Progenitor cell of endocrine pancreas (in vitro differentiated cells): ENCODE measurements around the gene IGFALS. TPM values are rescaled to one million over a fixed set of nuclear protein-coding genes. Genes with fewer than 3 reads are reported as not detected.

Experiments
- DNase-seq: peaks from one replicate; pipeline ENCODE4 v3.0.0; 2021; ENCODE audit warnings: low spot score; ENCODE audit not compliant: unreplicated experiment
- H3K27ac Mint-ChIP-seq: 2 replicates; pipeline ENCODE4 v1.8.0; 2021; ENCODE audit warnings: mild to moderate bottlenecking, moderate library complexity, mixed read lengths
- H3K27me3 Mint-ChIP-seq: 2 replicates; pipeline ENCODE4 v1.8.0; 2021; ENCODE audit warnings: mixed read lengths
- H3K36me3 Mint-ChIP-seq: 2 replicates; pipeline ENCODE4 v1.8.0; 2022; ENCODE audit warnings: mixed read lengths; ENCODE audit not compliant: insufficient read depth
- H3K4me1 Mint-ChIP-seq: 2 replicates; pipeline ENCODE4 v1.8.0; 2021; ENCODE audit warnings: low read depth, mixed read lengths
- H3K4me3 Mint-ChIP-seq: 2 replicates; pipeline ENCODE4 v1.8.0; 2021; ENCODE audit warnings: low read depth, mild to moderate bottlenecking, moderate library complexity, mixed read lengths
- H3K9me3 Mint-ChIP-seq: 2 replicates; pipeline ENCODE4 v1.8.0; 2021; ENCODE audit warnings: low read depth, mixed read lengths
- CTCF ChIP-seq: fragments of 200-600 bp; sonication (generic); IDR thresholded peaks from one replicate; pipeline ENCODE4 v1.5.0; 2021; ENCODE audit warnings: antibody characterized with exemption, mild to moderate bottlenecking; ENCODE audit not compliant: unreplicated experiment
- total RNA-seq: library from RNA; stranded (reverse); gene quantifications from 2 replicates; pipeline ENCODE4 v1.2.1, GENCODE V29; 2021

Gene IGFALS
- total RNA-seq, 1 donor from 2014 or later, result 1.2 TPM

- Mint-ChIP-seq H3K27me3 (no peaks in the 10 kb centered on the region), H3K27ac (no peak overlapping the region), H3K36me3 (peaks cover 2% of the 10 kb centered on the region), H3K4me1 (no peaks in the 10 kb centered on the region), H3K9me3 (no peaks in the 10 kb centered on the region), H3K4me3 (no peak overlapping the region)
- DNase-seq, result no peak
- TF ChIP-seq CTCF, result no peak
Observed at GRCh38 chr16:1764971-1765370, 28.5 kb downstream of the IGFALS start.

- no peaks in the 10 kb centered on the region for H3K27me3 Mint-ChIP-seq
- peaks cover 3% of the 10 kb centered on the region for H3K36me3 Mint-ChIP-seq
- H3K9me3 Mint-ChIP-seq, result no peaks in the 10 kb centered on the region
- peak; percentile 58 for TF ChIP-seq CTCF
- no peak overlapping the region for H3K4me3 Mint-ChIP-seq
- no peak overlapping the region for H3K27ac Mint-ChIP-seq
- no peaks in the 10 kb centered on the region for H3K4me1 Mint-ChIP-seq
- no peak for DNase-seq
Observed at GRCh38 chr16:1763521-1764511, 29.7 kb downstream of the IGFALS start.

- peaks cover 1% of the 10 kb centered on the region for H3K4me1 Mint-ChIP-seq
- no peak overlapping the region for H3K27ac Mint-ChIP-seq
- H3K4me3 Mint-ChIP-seq, result no peak overlapping the region
- no peak for TF ChIP-seq CTCF
- no peaks in the 10 kb centered on the region for H3K27me3 Mint-ChIP-seq
- H3K9me3 Mint-ChIP-seq, result no peaks in the 10 kb centered on the region
- no peak for DNase-seq
- peaks cover 2% of the 10 kb centered on the region for H3K36me3 Mint-ChIP-seq
Observed at GRCh38 chr16:1762879-1763520, 30.5 kb downstream of the IGFALS start.

GRCh38 chr16:1762196-1762878, 31.2 kb downstream of the IGFALS start:
- Mint-ChIP-seq H3K27me3 (no peaks in the 10 kb centered on the region), H3K27ac (no peak overlapping the region), H3K36me3 (peaks cover 2% of the 10 kb centered on the region), H3K4me3 (no peak overlapping the region), H3K9me3 (no peaks in the 10 kb centered on the region), H3K4me1 (peaks cover 3% of the 10 kb centered on the region)
- no peak for DNase-seq
- no peak for TF ChIP-seq CTCF

- Mint-ChIP-seq H3K36me3 (peaks cover 2% of the 10 kb centered on the region), H3K27ac (no peak overlapping the region), H3K4me1 (peaks cover 5% of the 10 kb centered on the region), H3K27me3 (no peaks in the 10 kb centered on the region), H3K9me3 (no peaks in the 10 kb centered on the region), H3K4me3 (no peak overlapping the region)
- no peak for DNase-seq
- TF ChIP-seq CTCF, result no peak
Observed at GRCh38 chr16:1761751-1762150, 31.8 kb downstream of the IGFALS start.
